SU-DHL-6 (cell line): ENCODE measurements around the gene VTI1A.

Source experiments
- H2AFZ ChIP-seq: fragments of 200-600 bp; sonication (generic); 2 replicates; pipeline ENCODE4 v1.6.1; 2014; ENCODE audit warnings: low read depth, mild to moderate bottlenecking, moderate library complexity, mixed read lengths, antibody characterized with exemption, low read length; ENCODE audit not compliant: severe bottlenecking
- H3F3A ChIP-seq: fragments of 200-600 bp; shearing (Covaris generic); 2 replicates; pipeline ENCODE4 v1.6.0; 2016; ENCODE audit warnings: antibody characterized with exemption, mild to moderate bottlenecking; ENCODE audit not compliant: insufficient read depth
- H3K27ac ChIP-seq: fragments of 200-600 bp; sonication (generic); 2 replicates; pipeline ENCODE4 v1.5.1; 2016; ENCODE audit warnings: low read depth, mild to moderate bottlenecking, low read length, moderate library complexity, mixed read lengths
- H3K27me3 ChIP-seq: fragments of 200-600 bp; sonication (generic), shearing (Covaris generic); 2 replicates; pipeline ENCODE4 v1.6.0; 2014; ENCODE audit warnings: mild to moderate bottlenecking, low read length
- H3K36me3 ChIP-seq: fragments of 200-600 bp; sonication (generic); 2 replicates; pipeline ENCODE4 v1.6.1; 2014; ENCODE audit warnings: mild to moderate bottlenecking, low read length, mixed read lengths
- H3K4me2 ChIP-seq: fragments of 300-600, 200-600 bp; shearing (Covaris generic), sonication (generic); 2 replicates; pipeline ENCODE4 v1.6.0; 2014; ENCODE audit warnings: low read length, low read depth, mild to moderate bottlenecking; ENCODE audit not compliant: poor library complexity, severe bottlenecking
- H3K4me3 ChIP-seq: fragments of 200-600 bp; sonication (generic); 2 replicates; pipeline ENCODE4 v1.5.1; 2014; ENCODE audit warnings: antibody characterized with exemption, low read length, mild to moderate bottlenecking, mixed read lengths; ENCODE audit not compliant: insufficient read depth, poor library complexity, severe bottlenecking
- H3K79me2 ChIP-seq: fragments of 200-600 bp; sonication (generic); 2 replicates; pipeline ENCODE4 v1.6.1; 2014; ENCODE audit warnings: mild to moderate bottlenecking, low read length, moderate library complexity; ENCODE audit not compliant: insufficient read depth
- H3K9ac ChIP-seq: fragments of 200-600 bp; sonication (generic); 2 replicates; pipeline ENCODE4 v1.7.0; 2014; ENCODE audit warnings: mild to moderate bottlenecking, low read length
- H3K9me2 ChIP-seq: fragments of 200-600 bp; sonication (generic); replicated peaks from 2 replicates; pipeline ENCODE4 v1.6.1; 2014; ENCODE audit warnings: low read length; ENCODE audit not compliant: insufficient read depth
- H3K9me3 ChIP-seq: fragments of 200-600 bp; sonication (generic); 2 replicates; pipeline ENCODE4 v1.6.1; 2014; ENCODE audit warnings: low read length, mixed read lengths; ENCODE audit not compliant: insufficient read depth
- H4K20me1 ChIP-seq: fragments of 200-600 bp; sonication (generic); 2 replicates; pipeline ENCODE4 v1.6.1; 2014; ENCODE audit warnings: low read depth, mild to moderate bottlenecking, antibody characterized with exemption, low read length, moderate library complexity, mixed read lengths
- CTCF ChIP-seq: fragments of 200-600 bp; sonication (generic); IDR thresholded peaks from one replicate; pipeline ENCODE4 v1.5.1; 2017; ENCODE audit warnings: antibody characterized with exemption, mild to moderate bottlenecking, low read length, moderate library complexity; ENCODE audit not compliant: insufficient read depth, poor library complexity, severe bottlenecking
- EZH2phosphoT487 ChIP-seq: fragments of 200-600 bp; sonication (generic), shearing (Covaris generic); conservative IDR thresholded peaks from 2 replicates; pipeline ENCODE4 v1.6.1; 2018; ENCODE audit warnings: mild to moderate bottlenecking, antibody characterized with exemption, low read length, moderate library complexity, mixed read lengths

VTI1A gene

GRCh38 chr10:112782200-112782907, 335.3 kb downstream of the VTI1A start:
- H3K4me3 ChIP-seq, result no peak overlapping the region
- H2AFZ ChIP-seq, result no peak overlapping the region
- no peaks in the 10 kb centered on the region for H4K20me1 ChIP-seq
- no peaks in the 10 kb centered on the region for H3K9me3 ChIP-seq
- H3K79me2 ChIP-seq, result no peaks in the 10 kb centered on the region
- no peaks in the 10 kb centered on the region for H3K27me3 ChIP-seq
- no peaks in the 10 kb centered on the region for H3F3A ChIP-seq
- H3K27ac ChIP-seq, result no peak overlapping the region
- no peaks in the 10 kb centered on the region for H3K36me3 ChIP-seq
- TF ChIP-seq EZH2phosphoT487, result no peak
- TF ChIP-seq CTCF, result no peak
- H3K9me2 ChIP-seq, result no peaks in the 10 kb centered on the region
- no peak overlapping the region for H3K4me2 ChIP-seq
- H3K9ac ChIP-seq, result no peak overlapping the region

- H3K27ac ChIP-seq, result no peak overlapping the region
- H3K9me2 ChIP-seq, result no peaks in the 10 kb centered on the region
- no peak overlapping the region for H2AFZ ChIP-seq
- no peak overlapping the region for H3K4me3 ChIP-seq
- no peaks in the 10 kb centered on the region for H4K20me1 ChIP-seq
- no peak overlapping the region for H3K9ac ChIP-seq
- no peaks in the 10 kb centered on the region for H3K79me2 ChIP-seq
- no peak overlapping the region for H3K4me2 ChIP-seq
- no peaks in the 10 kb centered on the region for H3F3A ChIP-seq
- H3K9me3 ChIP-seq, result no peaks in the 10 kb centered on the region
- H3K36me3 ChIP-seq, result no peaks in the 10 kb centered on the region
- no peaks in the 10 kb centered on the region for H3K27me3 ChIP-seq
- no peak for TF ChIP-seq CTCF
- TF ChIP-seq EZH2phosphoT487, result no peak
These were observed 336.5 kb downstream of the VTI1A start for GRCh38 chr10:112783351-112784021.

GRCh38 chr10:112784022-112784461, 337.0 kb downstream of the VTI1A start:
- no peaks in the 10 kb centered on the region for H3K36me3 ChIP-seq
- H3F3A ChIP-seq, result no peaks in the 10 kb centered on the region
- H3K9me3 ChIP-seq, result no peaks in the 10 kb centered on the region
- no peaks in the 10 kb centered on the region for H3K9me2 ChIP-seq
- TF ChIP-seq CTCF (no peak), EZH2phosphoT487 (no peak)
- H3K27ac ChIP-seq, result no peak overlapping the region
- H4K20me1 ChIP-seq, result no peaks in the 10 kb centered on the region
- no peak overlapping the region for H3K4me2 ChIP-seq
- H3K9ac ChIP-seq, result no peak overlapping the region
- H3K4me3 ChIP-seq, result no peak overlapping the region
- no peaks in the 10 kb centered on the region for H3K27me3 ChIP-seq
- no peak overlapping the region for H2AFZ ChIP-seq
- no peaks in the 10 kb centered on the region for H3K79me2 ChIP-seq
